Right ventricle myocardium superior (tissue), 1 donor: Measurements from ENCODE around the gene ALPI. TPM values are rescaled to one million over a fixed set of nuclear protein-coding genes. Genes with fewer than 3 reads are reported as not detected.

Source experiments
- ATAC-seq: fragments of 200-7000 bp; cut with Tn5 transposase; one replicate; pipeline ENCODE4 v1.9.1; 2020; ENCODE audit warnings: mild to moderate bottlenecking; ENCODE audit not compliant: poor library complexity
- DNase-seq: peaks from one replicate; pipeline ENCODE4 v3.0.0-alpha.2; 2020
- intact Hi-C: fragments of 100-400 bp; cut with DNase I; formaldehyde crosslinking; loops from one replicate; pipeline ENCODE4 v1.11.2; 2022
- total RNA-seq: library from RNA; stranded (reverse); fragmentation: NEBNext Ultra II Directional; extraction: Animal tissue kit (Norgen Biotek cat#: 25700); gene quantifications from one replicate; pipeline ENCODE4 v1.2.1, GENCODE V29; 2021
- donor health status: DM: no; HTN: yes; CAD: no; lungs with severe emphysema.

ALPI gene
- total RNA-seq, 1 donor from 2014 or later = not detected

- no peak for ATAC-seq
- DNase-seq = no peak
- intact Hi-C loops = loop anchor here (5.0 kb wide), 1 partner anchor 68 kb away; the partner anchor contains the start of gene PRSS56
Measured at GRCh38 chr2:232454630-232455029, 1.3 kb upstream of the ALPI start.

DNA sequence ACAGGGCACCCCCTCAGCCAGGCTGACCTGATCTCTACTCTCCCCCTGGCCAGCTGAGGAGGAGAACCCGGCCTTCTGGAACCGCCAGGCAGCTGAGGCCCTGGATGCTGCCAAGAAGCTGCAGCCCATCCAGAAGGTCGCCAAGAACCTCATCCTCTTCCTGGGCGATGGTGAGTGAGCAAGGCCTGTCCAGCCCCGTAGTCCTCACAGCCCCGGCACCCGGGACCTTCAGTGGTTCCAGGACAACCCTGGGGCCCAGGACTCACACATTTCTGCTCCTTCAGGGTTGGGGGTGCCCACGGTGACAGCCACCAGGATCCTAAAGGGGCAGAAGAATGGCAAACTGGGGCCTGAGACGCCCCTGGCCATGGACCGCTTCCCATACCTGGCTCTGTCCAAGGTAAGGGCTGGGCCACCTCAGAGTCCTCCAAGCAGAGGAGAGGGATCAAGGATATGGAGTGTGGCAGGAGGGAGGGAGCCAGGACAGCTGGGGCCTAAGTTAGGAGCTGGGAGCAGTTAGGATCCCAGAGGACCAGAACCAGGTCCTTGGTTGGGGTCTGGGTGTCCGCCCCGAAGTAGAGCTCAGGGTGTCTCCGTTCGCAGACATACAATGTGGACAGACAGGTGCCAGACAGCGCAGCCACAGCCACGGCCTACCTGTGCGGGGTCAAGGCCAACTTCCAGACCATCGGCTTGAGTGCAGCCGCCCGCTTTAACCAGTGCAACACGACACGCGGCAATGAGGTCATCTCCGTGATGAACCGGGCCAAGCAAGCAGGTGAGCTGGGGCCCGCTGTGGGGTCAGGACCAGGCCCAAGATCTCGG, 555 bp downstream of the ALPI start:
- DNase-seq (no peak), ATAC-seq (no peak)
- intact Hi-C loops = no loop called here

GRCh38 chr2:232457121-232458011, 1.4 kb downstream of the ALPI start:
- intact Hi-C loops = no loop called here
- ATAC-seq = no peak
- peak; percentile 37 for DNase-seq

DNA sequence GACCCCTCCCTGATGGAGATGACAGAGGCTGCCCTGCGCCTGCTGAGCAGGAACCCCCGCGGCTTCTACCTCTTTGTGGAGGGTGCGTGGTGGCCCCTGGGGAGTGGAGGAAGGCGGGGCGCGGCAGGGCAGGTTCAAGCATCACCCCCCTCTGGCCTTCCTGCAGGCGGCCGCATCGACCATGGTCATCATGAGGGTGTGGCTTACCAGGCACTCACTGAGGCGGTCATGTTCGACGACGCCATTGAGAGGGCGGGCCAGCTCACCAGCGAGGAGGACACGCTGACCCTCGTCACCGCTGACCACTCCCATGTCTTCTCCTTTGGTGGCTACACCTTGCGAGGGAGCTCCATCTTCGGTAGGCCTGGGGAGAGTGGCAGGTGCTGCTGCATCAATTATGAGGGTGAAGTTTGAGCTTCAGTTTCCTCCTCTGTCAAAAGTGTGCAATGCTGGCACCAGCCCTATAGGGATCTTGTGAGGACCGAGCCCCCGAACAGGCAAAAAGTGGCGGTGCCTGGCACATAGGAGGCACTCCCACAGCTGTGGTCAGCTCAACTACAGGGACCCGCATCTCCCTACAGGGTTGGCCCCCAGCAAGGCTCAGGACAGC, 2.2 kb downstream of the ALPI start:
- DNase-seq = no peak
- intact Hi-C loops = no loop called here

GRCh38 chr2:232458661-232459418, 2.9 kb downstream of the ALPI start:
- peak; percentile 30 for DNase-seq
- ATAC-seq = no peak
- intact Hi-C loops = no loop called here

More for the DNA sequence above, 2.2 kb downstream of the ALPI start:
- ATAC-seq = no peak

GRCh38 chr2:232459419-232460035, 3.6 kb downstream of the ALPI start:
- intact Hi-C loops = no loop called here
- DNase-seq (no peak), ATAC-seq (no peak)

- DNase-seq = no peak
- intact Hi-C loops = no loop called here
- no peak for ATAC-seq
Measured at GRCh38 chr2:232460171-232460570, 4.2 kb downstream of the ALPI start.

DNA sequence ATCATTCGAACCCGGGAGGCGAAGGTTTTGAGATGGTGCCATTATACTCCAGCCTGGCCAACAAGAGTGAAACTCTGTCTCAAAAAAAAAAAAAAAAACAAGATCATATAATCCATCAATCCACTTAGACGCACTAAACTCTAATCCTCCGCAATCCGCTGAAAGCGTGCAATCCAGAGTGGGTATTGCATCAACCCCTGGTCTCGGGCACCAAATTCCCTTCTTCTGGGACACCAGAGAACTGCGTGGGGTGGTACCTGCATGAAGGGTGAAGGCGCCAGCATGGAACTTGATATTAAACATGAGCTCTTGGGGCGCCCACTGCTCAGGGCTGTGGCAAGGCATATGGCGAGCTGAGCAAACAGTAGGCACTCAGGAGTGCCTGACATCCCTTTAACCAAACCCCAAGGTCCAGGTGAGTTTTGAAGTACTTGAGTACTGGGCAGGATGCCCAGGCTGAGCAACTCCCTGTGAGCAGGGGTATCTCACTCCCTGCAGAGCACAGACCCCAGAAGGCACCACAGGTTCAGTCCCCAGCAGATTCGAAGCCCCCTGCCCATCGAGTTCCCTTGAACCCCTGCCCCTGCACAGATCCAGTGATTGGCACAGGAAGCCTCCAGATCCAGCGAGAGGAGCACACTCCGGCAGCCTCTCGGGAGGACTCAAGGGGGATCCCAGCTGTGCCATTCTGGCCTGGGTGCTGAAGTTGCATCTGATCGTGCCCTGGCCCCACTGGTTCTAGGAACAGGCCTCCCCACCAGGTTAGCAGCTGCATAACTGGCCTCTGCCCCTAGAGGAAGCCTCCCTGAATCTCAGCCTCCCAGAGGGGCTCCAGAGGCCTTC, 8.0 kb downstream of the ALPI start:
- DNase-seq = no peak
- no peak for ATAC-seq
- intact Hi-C loops = no loop called here

DNA sequence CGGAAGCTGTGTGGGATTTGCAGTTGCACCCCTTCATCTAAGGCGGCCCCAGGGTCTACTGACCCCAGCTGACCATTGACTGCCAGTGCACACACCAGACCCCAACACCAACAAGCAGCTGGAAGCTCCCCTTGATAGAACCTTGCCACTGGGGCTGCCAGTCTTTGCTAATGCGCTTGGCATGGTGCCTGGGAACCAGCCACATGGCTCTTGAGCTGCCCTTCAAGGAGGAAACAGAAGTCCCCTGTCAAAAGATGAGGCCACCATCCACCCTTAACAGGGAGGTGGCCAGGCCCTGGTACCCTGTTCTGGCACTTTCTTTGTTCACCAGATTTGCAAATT, 8.6 kb downstream of the ALPI start:
- ATAC-seq (no peak), DNase-seq (no peak)
- intact Hi-C loops = no loop called here

DNA sequence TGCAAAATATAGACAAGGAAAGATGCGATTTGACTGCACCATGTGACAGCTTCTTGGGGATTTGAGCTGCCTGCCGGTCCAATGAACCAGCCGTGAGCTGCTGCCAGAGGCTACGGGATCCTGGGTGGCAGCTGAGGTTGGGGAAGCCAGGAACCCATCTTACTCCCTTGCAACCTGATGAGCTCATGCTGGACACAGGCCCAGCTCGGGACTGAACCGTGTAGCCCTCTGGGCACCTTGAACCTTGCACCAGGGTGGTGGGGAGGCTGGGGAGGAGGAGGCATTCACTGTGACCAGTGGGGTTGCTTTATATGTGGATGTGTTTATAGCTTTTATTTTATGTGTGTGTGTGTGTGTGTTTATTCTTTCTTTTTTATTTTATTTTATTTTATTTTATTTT, 9.1 kb downstream of the ALPI start:
- no peak for ATAC-seq
- intact Hi-C loops = no loop called here
- DNase-seq = no peak

DNA sequence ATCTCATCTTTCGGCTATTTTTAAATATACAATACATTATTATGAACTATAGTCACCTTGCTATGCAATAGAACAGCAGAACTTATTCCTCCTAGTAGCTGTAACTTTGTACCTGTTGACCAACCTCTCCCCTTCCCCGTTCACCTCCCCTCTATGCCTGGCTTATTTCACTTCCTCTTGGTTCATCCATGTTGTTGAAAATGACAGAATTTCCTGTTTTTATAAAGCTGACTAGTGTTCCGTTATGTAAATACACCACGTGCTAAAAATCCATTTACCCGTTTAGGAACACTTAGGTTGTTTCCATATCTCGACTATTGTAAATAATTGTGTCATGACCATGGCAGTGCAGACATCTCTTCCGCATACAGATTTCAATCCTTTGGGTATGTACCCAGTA, 10.3 kb downstream of the ALPI start:
- intact Hi-C loops = no loop called here
- no peak for DNase-seq
- no peak for ATAC-seq

DNA sequence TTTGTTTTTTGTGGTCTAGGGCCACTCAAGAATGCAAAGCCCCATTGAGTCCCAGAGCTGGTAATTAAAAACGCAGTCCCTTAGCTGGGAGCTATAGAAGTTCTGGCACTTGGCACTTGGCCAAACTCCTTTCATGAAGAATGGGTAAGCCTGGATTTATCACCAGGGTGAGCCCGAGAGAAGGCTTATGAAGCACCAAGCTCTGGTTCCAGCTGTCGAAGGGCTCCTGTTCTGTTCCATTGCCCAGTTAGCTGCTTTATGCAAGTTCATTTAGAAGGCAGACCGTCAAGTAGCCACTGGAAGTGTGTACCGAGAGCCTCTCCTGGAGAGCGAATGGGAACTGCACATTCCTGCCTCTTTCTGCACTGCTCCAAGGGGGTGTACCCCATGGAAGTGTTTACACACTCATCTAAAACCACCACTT, 17.5 kb downstream of the ALPI start:
- peak; percentile 48 for ATAC-seq
- DNase-seq = no peak
- intact Hi-C loops = no loop called here

GRCh38 chr2:232476045-232476444, 20.1 kb downstream of the ALPI start:
- no peak for DNase-seq
- intact Hi-C loops = no loop called here

DNA sequence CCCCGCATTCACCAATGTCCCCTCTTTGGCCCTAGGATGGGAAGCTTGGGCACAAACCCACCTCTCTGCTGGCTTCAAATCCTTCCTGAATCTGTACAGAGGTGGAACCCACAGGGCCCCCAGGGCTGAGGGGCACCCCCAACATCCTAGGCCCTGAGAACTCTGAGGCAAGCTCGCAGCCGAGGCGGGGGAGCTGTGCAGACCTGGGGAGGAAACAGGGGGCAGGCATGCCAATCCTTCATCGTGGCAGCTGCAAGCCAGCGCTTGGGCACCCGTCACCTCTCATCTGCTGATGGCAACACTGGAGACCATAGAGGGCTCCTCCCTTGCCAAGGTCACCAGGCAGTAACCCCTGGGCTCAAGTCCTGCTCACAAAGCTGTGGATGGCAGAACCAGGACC, 20.8 kb downstream of the ALPI start:
- DNase-seq (peak; percentile 15), ATAC-seq (no peak)
- intact Hi-C loops = no loop called here

More at GRCh38 chr2:232476045-232476444, 20.1 kb downstream of the ALPI start:
- ATAC-seq = no peak

DNA sequence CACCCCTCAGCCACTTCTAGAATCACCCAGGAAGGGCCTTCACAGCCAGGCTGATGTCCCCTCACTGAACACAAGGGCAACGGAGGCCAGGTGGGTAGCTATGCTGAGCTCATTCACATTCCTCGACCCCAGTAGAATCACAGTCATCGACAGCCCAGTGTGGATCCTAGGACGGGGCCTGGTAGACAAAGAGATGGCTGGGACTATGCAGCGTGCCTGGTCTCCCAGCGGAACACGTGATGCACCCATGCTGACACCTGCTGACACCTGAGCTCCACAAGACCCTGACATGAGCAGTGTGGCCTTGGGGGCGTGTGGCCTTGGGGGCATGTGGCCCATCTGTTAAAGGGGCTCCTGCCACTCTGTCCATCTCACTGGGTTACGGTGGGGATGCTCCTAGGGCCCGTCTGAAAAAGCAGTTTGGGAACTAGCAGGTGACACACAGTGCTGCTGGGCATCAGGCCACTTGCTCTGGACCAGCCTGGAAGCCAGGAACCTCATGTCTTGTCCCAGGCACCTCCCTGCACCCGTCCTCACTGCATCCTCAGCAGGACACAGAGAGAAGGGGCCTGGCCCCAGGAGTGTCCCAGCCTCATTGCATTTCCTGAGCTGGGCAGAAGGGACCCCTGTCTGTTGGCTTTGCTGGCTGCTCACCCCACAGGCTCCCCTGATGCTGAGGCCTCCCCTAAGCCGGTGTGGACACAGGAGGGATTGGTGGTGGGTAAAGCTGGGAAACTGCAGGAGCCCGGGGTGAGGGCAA, 22.0 kb downstream of the ALPI start:
- intact Hi-C loops = no loop called here
- peak; percentile 17 for DNase-seq
- no peak for ATAC-seq

GRCh38 chr2:232478571-232479340, 22.8 kb downstream of the ALPI start:
- intact Hi-C loops = no loop called here
- DNase-seq = peak; percentile 39
- ATAC-seq = no peak
